ENCODE measurements around the gene BCR. TPM values are rescaled to one million over a fixed set of nuclear protein-coding genes. Genes with fewer than 3 reads are reported as not detected.

The BCR gene
- total RNA-seq, 1 donor from 2014 or later: 118 TPM

GRCh38 chr22:23215294-23216241, 35.3 kb downstream of the BCR start:
- H3K27me3 ChIP-seq (ENCODE audit: control insufficient read depth, insufficient read depth, low read length): no peaks in the 10 kb centered on the region
- DNase-seq (ENCODE audit: low read depth) (peak; percentile 77), FAIRE-seq (no peak)
- peaks cover 3% of the 10 kb centered on the region for H3K36me3 ChIP-seq (ENCODE audit: control insufficient read depth, insufficient read depth, low read length)
- TF ChIP-seq, protein P1, sequence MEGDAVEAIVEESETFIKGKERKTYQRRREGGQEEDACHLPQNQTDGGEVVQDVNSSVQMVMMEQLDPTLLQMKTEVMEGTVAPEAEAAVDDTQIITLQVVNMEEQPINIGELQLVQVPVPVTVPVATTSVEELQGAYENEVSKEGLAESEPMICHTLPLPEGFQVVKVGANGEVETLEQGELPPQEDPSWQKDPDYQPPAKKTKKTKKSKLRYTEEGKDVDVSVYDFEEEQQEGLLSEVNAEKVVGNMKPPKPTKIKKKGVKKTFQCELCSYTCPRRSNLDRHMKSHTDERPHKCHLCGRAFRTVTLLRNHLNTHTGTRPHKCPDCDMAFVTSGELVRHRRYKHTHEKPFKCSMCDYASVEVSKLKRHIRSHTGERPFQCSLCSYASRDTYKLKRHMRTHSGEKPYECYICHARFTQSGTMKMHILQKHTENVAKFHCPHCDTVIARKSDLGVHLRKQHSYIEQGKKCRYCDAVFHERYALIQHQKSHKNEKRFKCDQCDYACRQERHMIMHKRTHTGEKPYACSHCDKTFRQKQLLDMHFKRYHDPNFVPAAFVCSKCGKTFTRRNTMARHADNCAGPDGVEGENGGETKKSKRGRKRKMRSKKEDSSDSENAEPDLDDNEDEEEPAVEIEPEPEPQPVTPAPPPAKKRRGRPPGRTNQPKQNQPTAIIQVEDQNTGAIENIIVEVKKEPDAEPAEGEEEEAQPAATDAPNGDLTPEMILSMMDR (IDR thresholded peaks at IDR 0.05; ENCODE audit: insufficient read depth, low read length, severe bottlenecking): no peak
- no peak overlapping the region for H3K4me3 ChIP-seq (ENCODE audit: low read depth, low read length)

- TF ChIP-seq, protein P1 (IDR thresholded peaks at IDR 0.05; ENCODE audit: insufficient read depth, low read length, severe bottlenecking): no peak
- FAIRE-seq (no peak), DNase-seq (ENCODE audit: low read depth) (no peak)
- peaks cover 3% of the 10 kb centered on the region for H3K36me3 ChIP-seq (ENCODE audit: control insufficient read depth, insufficient read depth, low read length)
- H3K4me3 ChIP-seq (ENCODE audit: low read depth, low read length): no peak overlapping the region
- no peaks in the 10 kb centered on the region for H3K27me3 ChIP-seq (ENCODE audit: control insufficient read depth, insufficient read depth, low read length)
These were observed 36.3 kb downstream of the BCR start for GRCh38 chr22:23216461-23217170.

GRCh38 chr22:23217171-23218052, 37.1 kb downstream of the BCR start:
- Histone ChIP-seq H3K4me3 (ENCODE audit: low read depth, low read length) (no peak overlapping the region), H3K36me3 (ENCODE audit: control insufficient read depth, insufficient read depth, low read length) (peaks cover 2% of the 10 kb centered on the region), H3K27me3 (ENCODE audit: control insufficient read depth, insufficient read depth, low read length) (no peaks in the 10 kb centered on the region)
- FAIRE-seq (no peak), DNase-seq (ENCODE audit: low read depth) (no peak)
- TF ChIP-seq, protein P1 (IDR thresholded peaks at IDR 0.05; ENCODE audit: insufficient read depth, low read length, severe bottlenecking): no peak

DNA sequence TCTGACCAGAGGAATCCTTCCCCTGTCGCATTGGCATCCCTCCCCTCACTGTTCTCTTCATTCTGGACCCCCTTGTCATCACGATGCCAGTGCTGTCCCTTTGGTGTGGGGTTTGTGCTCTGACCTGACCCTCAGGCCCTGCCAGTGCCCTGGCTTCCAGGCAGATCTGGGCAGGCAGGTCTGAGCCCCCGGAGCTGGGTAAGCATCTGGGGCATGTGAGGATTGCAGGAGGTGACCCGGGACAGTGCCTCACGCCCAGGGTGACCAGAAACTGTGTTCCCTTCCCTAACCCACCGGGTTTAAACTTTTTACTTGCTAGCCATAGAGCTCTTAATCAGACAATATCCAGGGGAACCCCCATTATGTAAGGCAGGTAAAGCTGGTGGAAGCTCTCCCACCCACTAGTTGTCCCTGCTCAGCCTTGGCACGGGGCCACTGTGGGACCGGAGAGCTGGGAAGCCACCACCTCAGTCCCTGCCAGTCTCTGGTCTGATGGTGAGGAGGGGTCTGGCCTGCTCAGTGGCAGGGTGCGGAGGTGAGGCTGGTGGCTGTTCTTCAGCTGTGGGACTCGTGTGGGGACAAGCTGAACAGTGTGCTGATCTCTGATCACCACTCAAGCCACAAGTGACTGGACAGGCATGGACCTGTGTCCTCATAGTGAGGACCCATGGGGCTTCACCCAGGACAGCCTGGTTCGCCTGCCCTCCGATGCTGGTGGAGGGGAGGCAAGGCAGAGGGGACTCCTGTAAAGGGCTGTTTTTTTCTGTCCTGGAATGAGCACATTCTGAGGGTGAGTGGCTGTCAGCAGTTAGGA, 38.0 kb downstream of the BCR start:
- FAIRE-seq (no peak), DNase-seq (ENCODE audit: low read depth) (no peak)
- no peak overlapping the region for H3K4me3 ChIP-seq (ENCODE audit: low read depth, low read length)
- peaks cover 1% of the 10 kb centered on the region for H3K36me3 ChIP-seq (ENCODE audit: control insufficient read depth, insufficient read depth, low read length)
- TF ChIP-seq, protein P1 (IDR thresholded peaks at IDR 0.05; ENCODE audit: insufficient read depth, low read length, severe bottlenecking): no peak
- H3K27me3 ChIP-seq (ENCODE audit: control insufficient read depth, insufficient read depth, low read length): no peaks in the 10 kb centered on the region

DNA sequence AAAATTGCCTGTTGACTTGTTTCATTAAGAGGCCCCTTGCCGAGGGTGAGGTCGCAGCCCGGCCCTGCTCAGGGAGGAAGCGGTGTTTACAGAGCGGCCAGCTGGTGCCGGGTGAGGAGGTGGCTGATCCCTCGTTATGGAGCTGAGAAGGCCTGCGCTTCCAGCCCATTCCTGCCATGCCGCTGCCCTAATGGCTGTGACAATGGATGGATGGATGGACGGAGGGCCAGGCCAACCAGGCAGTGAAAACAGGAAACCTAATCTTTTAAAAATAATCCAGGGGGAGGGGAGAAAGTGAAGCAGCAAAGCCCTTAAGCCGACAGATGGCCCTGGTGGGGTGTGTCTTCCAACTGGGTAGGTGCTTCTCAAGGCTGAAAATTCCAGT, 38.5 kb downstream of the BCR start:
- Histone ChIP-seq H3K4me3 (ENCODE audit: low read depth, low read length) (no peak overlapping the region), H3K36me3 (ENCODE audit: control insufficient read depth, insufficient read depth, low read length) (peaks cover 1% of the 10 kb centered on the region), H3K27me3 (ENCODE audit: control insufficient read depth, insufficient read depth, low read length) (no peaks in the 10 kb centered on the region)
- FAIRE-seq (no peak), DNase-seq (ENCODE audit: low read depth) (no peak)
- TF ChIP-seq, protein P1 (IDR thresholded peaks at IDR 0.05; ENCODE audit: insufficient read depth, low read length, severe bottlenecking): no peak
